GM12878 (cell line): Measurements from ENCODE around the gene OPCML. TPM values are rescaled to one million over a fixed set of nuclear protein-coding genes. Genes with fewer than 3 reads are reported as not detected.

Experiments
- ATAC-seq: fragments of 200-7000 bp; cut with Tn5 transposase; 3 replicates; pipeline ENCODE4 v1.9.1; 2020; ENCODE audit warnings: mild to moderate bottlenecking, moderate library complexity
- BruUV-seq: library from RNA; stranded (reverse); fragments of 400-500 nt; replicated peaks from 2 replicates; lab custom pipeline; 2021; lab: Mats Ljungman, UMichigan
- CTCF ChIA-PET: fragments of 300-600 bp; sonication (Branson Sonifier 250); formaldehyde crosslinking; extraction: SDS; loops from one replicate; lab custom pipeline; 2021; ENCODE audit warnings: inconsistent platforms; lab: Yijun Ruan, JAX
- POLR2A ChIA-PET: fragments of 350-600 bp; formaldehyde crosslinking; extraction: SDS; loops from one replicate; lab custom pipeline; 2021; ENCODE audit warnings: inconsistent platforms; lab: Charles Lee
- RAD21 ChIA-PET: fragments of 300-600 bp; sonication (Branson Sonifier 250); formaldehyde crosslinking; loops from one replicate; lab custom pipeline; 2023; ENCODE audit warnings: antibody characterized with exemption; ENCODE audit not compliant: unreplicated experiment; lab: Charles Lee
- SMC1A ChIA-PET: fragments of 300-600 bp; sonication (Branson Sonifier 250); formaldehyde crosslinking; loops from one replicate; lab custom pipeline; 2023; ENCODE audit not compliant: unreplicated experiment, uncharacterized antibody; lab: Charles Lee
- DNase-seq: peaks from one replicate; pipeline ENCODE4 v3.0.0-alpha.2; 2011; ENCODE audit warnings: low read depth, low spot score
- FAIRE-seq: peaks from 3 replicates; lab custom pipeline; 2011; peaks lifted over from hg19 to GRCh38; lab: Jason Lieb, UNC
- H2AFZ ChIP-seq: 2 replicates; pipeline ENCODE4 v1.6.0; 2011; ENCODE audit warnings: low read depth, low read length, control low read depth; ENCODE audit not compliant: control insufficient read depth
- H3K27ac ChIP-seq: 2 replicates; pipeline ENCODE4 v1.5.1; 2011; ENCODE audit warnings: control low read depth; ENCODE audit not compliant: control insufficient read depth, insufficient read depth
- H3K27me3 ChIP-seq, 2 experiments: replicated peaks in 1 of 2; 2 replicates each; pipeline versions ENCODE4 v1.6.0 to v1.6.1; 2011; ENCODE audit warnings: low read length in 1 of 2; ENCODE audit not compliant: control insufficient read depth in 2 of 2, insufficient read depth in 2 of 2
- H3K36me3 ChIP-seq, 2 experiments: 2 replicates each; pipeline ENCODE4 v1.5.1; 2011; ENCODE audit warnings: low read length in 1 of 2; ENCODE audit not compliant: control insufficient read depth in 2 of 2, insufficient read depth in 2 of 2
- H3K4me1 ChIP-seq: 2 replicates; pipeline ENCODE4 v1.6.1; 2011; ENCODE audit warnings: mild to moderate bottlenecking, low read length, moderate library complexity, mixed read lengths; ENCODE audit not compliant: control insufficient read depth, insufficient read depth
- H3K4me2 ChIP-seq: 2 replicates; pipeline ENCODE4 v1.6.0; 2011; ENCODE audit warnings: control low read depth; ENCODE audit not compliant: control insufficient read depth, insufficient read depth
- H3K4me3 ChIP-seq: fragments of 200-600 bp; sonication (generic); 2 replicates; pipeline ENCODE4 v1.5.1; 2016
- H3K79me2 ChIP-seq: 2 replicates; pipeline ENCODE4 v1.6.0; 2011; ENCODE audit warnings: low read length; ENCODE audit not compliant: control insufficient read depth, insufficient read depth
- H3K9ac ChIP-seq: 2 replicates; pipeline ENCODE4 v1.8.0; 2011; ENCODE audit warnings: low read length, control low read depth, mixed read lengths; ENCODE audit not compliant: control insufficient read depth, insufficient read depth
- H3K9me3 ChIP-seq: replicated peaks from 3 replicates; pipeline ENCODE4 v1.5.1; 2011; ENCODE audit warnings: mild to moderate bottlenecking, low read length; ENCODE audit not compliant: control insufficient read depth, insufficient read depth
- H4K20me1 ChIP-seq: 2 replicates; pipeline ENCODE4 v1.6.0; 2011; ENCODE audit not compliant: control insufficient read depth, insufficient read depth
- DPF2 ChIP-seq: fragments of 450-650 bp; IDR thresholded peaks from 2 replicates; pipeline ENCODE4 v1.6.1; 2017; ENCODE audit warnings: mild to moderate bottlenecking
- FOXM1 ChIP-seq: IDR thresholded peaks from 2 replicates; pipeline ENCODE4 v1.6.1; 2012; ENCODE audit warnings: low read depth, mild to moderate bottlenecking, inconsistent platforms, low read length, moderate library complexity
- MEF2A ChIP-seq: IDR thresholded peaks from 2 replicates; pipeline ENCODE4 v1.6.1; 2011; ENCODE audit warnings: low read depth, mild to moderate bottlenecking, low read length, moderate library complexity; ENCODE audit not compliant: insufficient read depth
- MEF2B ChIP-seq: fragments of 450-650 bp; IDR thresholded peaks from 2 replicates; pipeline ENCODE4 v1.6.1; 2018; ENCODE audit warnings: mild to moderate bottlenecking, moderate library complexity; ENCODE audit not compliant: partially characterized antibody, poor library complexity, severe bottlenecking
- PAX5 ChIP-seq: IDR thresholded peaks from 2 replicates; pipeline ENCODE4 v1.6.1; 2011; ENCODE audit warnings: low read depth, low read length, borderline replicate concordance
- RCOR1 ChIP-seq: conservative IDR thresholded peaks from 2 replicates; pipeline ENCODE4 v1.6.1; 2012; ENCODE audit warnings: low read depth, low read length, improper control_type of control experiment
- SMAD5 ChIP-seq: IDR thresholded peaks from 2 replicates; pipeline ENCODE4 v1.6.1; 2016; ENCODE audit warnings: antibody characterized with exemption, low read depth
- TAF1 ChIP-seq: IDR thresholded peaks from 2 replicates; pipeline ENCODE4 v1.6.1; 2011; ENCODE audit warnings: mild to moderate bottlenecking, low read depth, low read length, borderline replicate concordance
- TCF7 ChIP-seq: IDR thresholded peaks from 2 replicates; pipeline ENCODE4 v1.6.1; 2014; ENCODE audit warnings: antibody characterized with exemption, borderline replicate concordance
- ZNF217 ChIP-seq: fragments of 450-650 bp; IDR thresholded peaks from 2 replicates; pipeline ENCODE4 v1.6.1; 2017; ENCODE audit warnings: antibody characterized with exemption, mild to moderate bottlenecking
- ZNF592 ChIP-seq: fragments of 450-650 bp; IDR thresholded peaks from 2 replicates; pipeline ENCODE4 v1.6.1; 2017; ENCODE audit warnings: mild to moderate bottlenecking, moderate library complexity
- WGBS: methylation state at CpG from one replicate; pipeline ENCODE4 v1.1.6; 2016; ENCODE audit warnings: low lambda C conversion rate; ENCODE audit not compliant: insufficient replicate concordance, insufficient coverage; ENCODE audit errors: missing lambda C conversion rate; 5-methylcytosine and 5-hydroxymethylcytosine counted together
- in situ Hi-C: fragments of 300-500 bp; cut with MboI; formaldehyde crosslinking; loops from 9 replicates; pipeline ENCODE4 v1.14.3; 2018; ENCODE audit warnings: mixed read lengths
- intact Hi-C: fragments of 100-400 bp; cut with micrococcal nuclease; formaldehyde crosslinking; loops from one replicate; pipeline ENCODE4 v1.14.2; 2022; ENCODE audit not compliant: unreplicated experiment
- polyA plus RNA-seq, 11 experiments: library from polyadenylated mRNA; depleted of rRNA in 4 of 11; unstranded in 6 of 11; stranded (reverse) in 5 of 11; fragments of >200 nt; fragmentation: Nextera tagmentation in 4 of 11; fragmentation: Illumina TruSeq in 1 of 11; extraction: Ambion mirVana in 4 of 11; extraction: Trizol in 1 of 11; gene quantifications; 1 replicate in 1 of 11; 2 replicates in 10 of 11; pipeline versions ENCODE4 v1.2.1 to v1.2.3, GENCODE V29; 2011 to 2016; ENCODE audit warnings: inconsistent platforms in 2 of 11, missing spikeins in 2 of 11, low read depth in 1 of 11
- total RNA-seq, 4 experiments: library from RNA; depleted of rRNA in 3 of 4; stranded (reverse); fragments of >200 nt in 3 of 4; fragmentation: Illumina TruSeq in 1 of 4; extraction: Trizol in 1 of 4; gene quantifications; 2 replicates each; pipeline versions ENCODE4 v1.2.1 to v1.2.3, GENCODE V29; 2013 to 2021
- TF ChIP-seq, protein P1 (sequence below): IDR thresholded peaks from 2 replicates; pipeline ENCODE4 v1.6.1; 2011; ENCODE audit warnings: borderline replicate concordance, low read depth, mild to moderate bottlenecking, moderate library complexity, low read length; ENCODE audit not compliant: insufficient read depth, poor library complexity, severe bottlenecking
- TF ChIP-seq, protein P2 (sequence below): IDR thresholded peaks from 2 replicates; pipeline ENCODE4 v1.6.1; 2012; ENCODE audit warnings: improper control_type of control experiment, low read depth, low read length; ENCODE audit not compliant: insufficient replicate concordance

OPCML gene
- total and polyA plus RNA-seq, 10 of the 15 experiments (the other 5 are each of a cell fraction or from before 2014, with no cell fraction given): 0.84 TPM; not detected in 9

- Histone ChIP-seq H3K27me3 (no peaks in the 10 kb centered on the region), H3K4me1 (no peaks in the 10 kb centered on the region), H3K9ac (no peak overlapping the region), H3K4me3 (no peak overlapping the region), H4K20me1 (no peaks in the 10 kb centered on the region), H3K9me3 (no peaks in the 10 kb centered on the region), H3K36me3 (no peaks in the 10 kb centered on the region), H2AFZ (no peak overlapping the region), H3K27ac (no peak overlapping the region), H3K4me2 (no peak overlapping the region), H3K79me2 (no peaks in the 10 kb centered on the region)
- ATAC-seq (no peak), FAIRE-seq (no peak), DNase-seq (no peak)
- in situ Hi-C loops (no loop called here), intact Hi-C loops (no loop called here)
- ChIA-PET RAD21 (interaction anchor here (1.0 to 1.4 kb wide), 2 partner anchors 13 to 15 kb away, joined by 4 to 6 read pairs; no protein-coding TSS in a partner anchor), POLR2A (interaction anchor here (0.8 kb wide), 1 partner anchor 10 kb away, joined by 5 read pairs; no protein-coding TSS in a partner anchor), SMC1A (interaction anchor here (0.7 to 1.0 kb wide), 3 partner anchors 8 to 13 kb away, joined by 3 to 4 read pairs (median 3); no protein-coding TSS in a partner anchor), CTCF (interaction anchor here (1.3 to 4.7 kb wide), 3 partner anchors 8 to 15 kb away, joined by 3 to 16 read pairs (median 3); no protein-coding TSS in a partner anchor)
- no TSS peak for BruUV-seq
- WGBS: 7% methylated on average over 6 of the region's 6 CpGs
- TF ChIP-seq MEF2A (no peak), SMAD5 (no peak), RCOR1 (no peak), MEF2B (no peak), TCF7 (no peak), TAF1 (no peak), ZNF217 (no peak), DPF2 (no peak), ZNF592 (no peak), FOXM1 (no peak), PAX5 (no peak)
- TF ChIP-seq, protein P1, sequence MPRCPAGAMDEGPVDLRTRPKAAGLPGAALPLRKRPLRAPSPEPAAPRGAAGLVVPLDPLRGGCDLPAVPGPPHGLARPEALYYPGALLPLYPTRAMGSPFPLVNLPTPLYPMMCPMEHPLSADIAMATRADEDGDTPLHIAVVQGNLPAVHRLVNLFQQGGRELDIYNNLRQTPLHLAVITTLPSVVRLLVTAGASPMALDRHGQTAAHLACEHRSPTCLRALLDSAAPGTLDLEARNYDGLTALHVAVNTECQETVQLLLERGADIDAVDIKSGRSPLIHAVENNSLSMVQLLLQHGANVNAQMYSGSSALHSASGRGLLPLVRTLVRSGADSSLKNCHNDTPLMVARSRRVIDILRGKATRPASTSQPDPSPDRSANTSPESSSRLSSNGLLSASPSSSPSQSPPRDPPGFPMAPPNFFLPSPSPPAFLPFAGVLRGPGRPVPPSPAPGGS: no peak
- TF ChIP-seq, protein P2, sequence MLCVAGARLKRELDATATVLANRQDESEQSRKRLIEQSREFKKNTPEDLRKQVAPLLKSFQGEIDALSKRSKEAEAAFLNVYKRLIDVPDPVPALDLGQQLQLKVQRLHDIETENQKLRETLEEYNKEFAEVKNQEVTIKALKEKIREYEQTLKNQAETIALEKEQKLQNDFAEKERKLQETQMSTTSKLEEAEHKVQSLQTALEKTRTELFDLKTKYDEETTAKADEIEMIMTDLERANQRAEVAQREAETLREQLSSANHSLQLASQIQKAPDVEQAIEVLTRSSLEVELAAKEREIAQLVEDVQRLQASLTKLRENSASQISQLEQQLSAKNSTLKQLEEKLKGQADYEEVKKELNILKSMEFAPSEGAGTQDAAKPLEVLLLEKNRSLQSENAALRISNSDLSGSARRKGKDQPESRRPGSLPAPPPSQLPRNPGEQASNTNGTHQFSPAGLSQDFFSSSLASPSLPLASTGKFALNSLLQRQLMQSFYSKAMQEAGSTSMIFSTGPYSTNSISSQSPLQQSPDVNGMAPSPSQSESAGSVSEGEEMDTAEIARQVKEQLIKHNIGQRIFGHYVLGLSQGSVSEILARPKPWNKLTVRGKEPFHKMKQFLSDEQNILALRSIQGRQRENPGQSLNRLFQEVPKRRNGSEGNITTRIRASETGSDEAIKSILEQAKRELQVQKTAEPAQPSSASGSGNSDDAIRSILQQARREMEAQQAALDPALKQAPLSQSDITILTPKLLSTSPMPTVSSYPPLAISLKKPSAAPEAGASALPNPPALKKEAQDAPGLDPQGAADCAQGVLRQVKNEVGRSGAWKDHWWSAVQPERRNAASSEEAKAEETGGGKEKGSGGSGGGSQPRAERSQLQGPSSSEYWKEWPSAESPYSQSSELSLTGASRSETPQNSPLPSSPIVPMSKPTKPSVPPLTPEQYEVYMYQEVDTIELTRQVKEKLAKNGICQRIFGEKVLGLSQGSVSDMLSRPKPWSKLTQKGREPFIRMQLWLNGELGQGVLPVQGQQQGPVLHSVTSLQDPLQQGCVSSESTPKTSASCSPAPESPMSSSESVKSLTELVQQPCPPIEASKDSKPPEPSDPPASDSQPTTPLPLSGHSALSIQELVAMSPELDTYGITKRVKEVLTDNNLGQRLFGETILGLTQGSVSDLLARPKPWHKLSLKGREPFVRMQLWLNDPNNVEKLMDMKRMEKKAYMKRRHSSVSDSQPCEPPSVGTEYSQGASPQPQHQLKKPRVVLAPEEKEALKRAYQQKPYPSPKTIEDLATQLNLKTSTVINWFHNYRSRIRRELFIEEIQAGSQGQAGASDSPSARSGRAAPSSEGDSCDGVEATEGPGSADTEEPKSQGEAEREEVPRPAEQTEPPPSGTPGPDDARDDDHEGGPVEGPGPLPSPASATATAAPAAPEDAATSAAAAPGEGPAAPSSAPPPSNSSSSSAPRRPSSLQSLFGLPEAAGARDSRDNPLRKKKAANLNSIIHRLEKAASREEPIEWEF: no peak
Observed at GRCh38 chr11:132973686-132974085, 558.6 kb downstream of the OPCML start.
